Osteoblast (primary cell): ENCODE data around the gene TTLL5. TPM values are rescaled to one million over a fixed set of nuclear protein-coding genes. Genes with fewer than 3 reads are reported as not detected.

Experiments used
- DNase-seq: peaks from one replicate; pipeline ENCODE4 v3.0.0; 2011; ENCODE audit warnings: low spot score, mixed read lengths; ENCODE audit not compliant: insufficient read length; ENCODE audit errors: missing footprints
- H2AFZ ChIP-seq: 2 replicates; pipeline ENCODE4 v1.6.0; 2011; ENCODE audit warnings: mild to moderate bottlenecking, low read length
- H3K27ac ChIP-seq: 2 replicates; pipeline ENCODE4 v1.5.1; 2011; ENCODE audit warnings: mild to moderate bottlenecking, low read depth, low read length, moderate library complexity
- H3K27me3 ChIP-seq: 2 replicates; pipeline ENCODE4 v1.6.0; 2012; ENCODE audit warnings: mild to moderate bottlenecking, control low read depth, inconsistent platforms, low read length, moderate library complexity; ENCODE audit not compliant: insufficient read depth
- H3K36me3 ChIP-seq: 2 replicates; pipeline ENCODE4 v1.5.1; 2011; ENCODE audit warnings: mild to moderate bottlenecking, low read length, control low read depth, moderate library complexity; ENCODE audit not compliant: insufficient read depth
- H3K4me1 ChIP-seq: 2 replicates; pipeline ENCODE4 v1.5.1; 2011; ENCODE audit warnings: mild to moderate bottlenecking, low read length, control low read depth, moderate library complexity; ENCODE audit not compliant: insufficient read depth
- H3K4me2 ChIP-seq: 2 replicates; pipeline ENCODE4 v1.6.0; 2011; ENCODE audit warnings: mild to moderate bottlenecking, low read length; ENCODE audit not compliant: insufficient read depth
- H3K4me3 ChIP-seq: fragments of 200-600 bp; sonication (generic); 3 replicates; pipeline ENCODE4 v1.5.1; 2012; ENCODE audit warnings: mild to moderate bottlenecking, low read length, inconsistent platforms; ENCODE audit not compliant: insufficient read depth
- H3K79me2 ChIP-seq: 2 replicates; pipeline ENCODE4 v1.6.0; 2012; ENCODE audit warnings: mild to moderate bottlenecking, low read length, control low read depth, inconsistent platforms; ENCODE audit not compliant: insufficient read depth
- H3K9me3 ChIP-seq: 2 replicates; pipeline ENCODE4 v1.5.1; 2011; ENCODE audit warnings: low read depth, low read length, control low read depth
- H4K20me1 ChIP-seq: 2 replicates; pipeline ENCODE4 v1.6.0; 2012; ENCODE audit warnings: mild to moderate bottlenecking, low read length, control low read depth; ENCODE audit not compliant: insufficient read depth
- CTCF ChIP-seq: IDR thresholded peaks from 2 replicates; pipeline ENCODE4 v1.5.1; 2011; ENCODE audit warnings: mild to moderate bottlenecking, low read depth, low read length, moderate library complexity; ENCODE audit errors: extremely low read depth
- total RNA-seq: library from RNA; depleted of rRNA; stranded (reverse); fragments of >200 nt; gene quantifications from 2 replicates; pipeline ENCODE4 v1.2.3, GENCODE V29; 2012

Gene TTLL5
- total RNA-seq, 1 donor: 30.4 TPM

GRCh38 chr14:75727124-75727523, 66.1 kb downstream of the TTLL5 start:
- H3K79me2 ChIP-seq: no peaks in the 10 kb centered on the region
- no peak overlapping the region for H3K27ac ChIP-seq
- H3K9me3 ChIP-seq: no peaks in the 10 kb centered on the region
- H4K20me1 ChIP-seq: no peaks in the 10 kb centered on the region
- H3K4me3 ChIP-seq: no peak overlapping the region
- H3K4me1 ChIP-seq: peaks cover 12% of the 10 kb centered on the region
- H3K4me2 ChIP-seq: no peak overlapping the region
- DNase-seq: no peak
- TF ChIP-seq CTCF: no peak
- H2AFZ ChIP-seq: no peak overlapping the region
- peaks cover 8% of the 10 kb centered on the region for H3K36me3 ChIP-seq
- no peaks in the 10 kb centered on the region for H3K27me3 ChIP-seq

GRCh38 chr14:75732888-75733287, 71.8 kb downstream of the TTLL5 start:
- peaks cover under 1% of the 10 kb centered on the region for H3K4me1 ChIP-seq
- no peak overlapping the region for H3K27ac ChIP-seq
- no peak for TF ChIP-seq CTCF
- H2AFZ ChIP-seq: no peak overlapping the region
- H3K27me3 ChIP-seq: no peaks in the 10 kb centered on the region
- no peak overlapping the region for H3K4me2 ChIP-seq
- H4K20me1 ChIP-seq: no peaks in the 10 kb centered on the region
- H3K9me3 ChIP-seq: no peaks in the 10 kb centered on the region
- H3K4me3 ChIP-seq: no peak overlapping the region
- H3K36me3 ChIP-seq: peaks cover 4% of the 10 kb centered on the region
- no peaks in the 10 kb centered on the region for H3K79me2 ChIP-seq
- DNase-seq: no peak

- Histone ChIP-seq H3K79me2 (no peaks in the 10 kb centered on the region), H4K20me1 (no peaks in the 10 kb centered on the region), H3K36me3 (peaks cover 4% of the 10 kb centered on the region), H3K27me3 (no peaks in the 10 kb centered on the region), H3K9me3 (no peaks in the 10 kb centered on the region), H3K4me3 (no peak overlapping the region), H3K4me1 (peaks cover 8% of the 10 kb centered on the region), H2AFZ (no peak overlapping the region), H3K4me2 (no peak overlapping the region), H3K27ac (no peak overlapping the region)
- TF ChIP-seq CTCF: no peak
- no peak for DNase-seq
Measured at GRCh38 chr14:75734854-75735253, 73.8 kb downstream of the TTLL5 start.

- Histone ChIP-seq H3K9me3 (no peaks in the 10 kb centered on the region), H3K4me3 (no peak overlapping the region), H3K4me2 (no peak overlapping the region), H3K36me3 (peaks cover 4% of the 10 kb centered on the region), H3K27me3 (no peaks in the 10 kb centered on the region), H3K4me1 (peaks cover 8% of the 10 kb centered on the region), H4K20me1 (no peaks in the 10 kb centered on the region), H3K27ac (no peak overlapping the region), H3K79me2 (no peaks in the 10 kb centered on the region), H2AFZ (no peak overlapping the region)
- no peak for DNase-seq
- TF ChIP-seq CTCF: no peak
Measured at GRCh38 chr14:75736845-75737485, 75.9 kb downstream of the TTLL5 start.
